GM23248 (cell line): Measurements from ENCODE around the gene C9orf72.

ENCODE experiments used
- EZH2 ChIP-seq: fragments of 200-600 bp; sonication (generic); IDR thresholded peaks from 2 replicates; pipeline ENCODE4 v1.6.1; 2018; ENCODE audit warnings: antibody characterized with exemption, mild to moderate bottlenecking; ENCODE audit not compliant: insufficient read depth, poor library complexity, severe bottlenecking
- EZH2phosphoT487 ChIP-seq: fragments of 200-600 bp; sonication (generic); IDR thresholded peaks from 2 replicates; pipeline ENCODE4 v1.6.1; 2018; ENCODE audit warnings: antibody characterized with exemption, moderate library complexity, mild to moderate bottlenecking, low read depth; ENCODE audit not compliant: insufficient read depth

DNA sequence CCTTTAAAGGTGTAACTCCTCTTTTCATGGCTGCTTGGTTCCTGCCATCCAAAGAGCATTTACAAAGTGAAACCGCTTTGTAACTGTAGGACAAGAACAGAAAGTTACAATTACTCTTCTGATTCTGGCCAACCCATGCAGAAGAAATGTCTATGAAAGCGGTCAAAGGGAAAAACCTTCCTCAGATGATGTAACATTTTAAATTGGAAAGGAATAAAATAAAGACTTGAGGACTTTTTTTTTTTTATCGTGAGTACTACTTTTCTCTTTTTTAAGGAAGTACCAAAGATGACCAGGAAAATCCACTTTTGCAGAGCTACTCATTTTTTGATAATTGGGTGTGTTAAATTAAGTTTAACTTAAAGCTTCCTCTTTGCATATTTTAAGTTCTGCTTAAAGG, 13.0 kb upstream of the C9orf72 start:
- TF ChIP-seq EZH2 (no peak), EZH2phosphoT487 (no peak)
